Osteocyte (in vitro differentiated cells): ENCODE results near the gene NKAIN2. TPM values are rescaled to one million over a fixed set of nuclear protein-coding genes. Genes with fewer than 3 reads are reported as not detected.

Experiments
- DNase-seq: peaks from one replicate; pipeline ENCODE4 v3.0.0; 2021; ENCODE audit warnings: mixed read lengths; ENCODE audit not compliant: unreplicated experiment; ENCODE audit errors: extremely low spot score
- H3K27ac Mint-ChIP-seq: one replicate; pipeline ENCODE4 v1.8.0; 2021; ENCODE audit warnings: mild to moderate bottlenecking, mixed read lengths; ENCODE audit not compliant: unreplicated experiment
- H3K27me3 Mint-ChIP-seq: one replicate; pipeline ENCODE4 v1.8.0; 2021; ENCODE audit warnings: mixed read lengths; ENCODE audit not compliant: unreplicated experiment
- H3K36me3 Mint-ChIP-seq: one replicate; pipeline ENCODE4 v1.8.0; 2021; ENCODE audit warnings: mixed read lengths; ENCODE audit not compliant: unreplicated experiment
- H3K4me1 Mint-ChIP-seq: one replicate; pipeline ENCODE4 v1.8.0; 2021; ENCODE audit warnings: mixed read lengths; ENCODE audit not compliant: unreplicated experiment
- H3K4me3 Mint-ChIP-seq: one replicate; pipeline ENCODE4 v1.8.0; 2021; ENCODE audit warnings: mild to moderate bottlenecking, moderate library complexity, mixed read lengths; ENCODE audit not compliant: unreplicated experiment
- H3K9me3 Mint-ChIP-seq: one replicate; pipeline ENCODE4 v1.8.0; 2021; ENCODE audit warnings: mixed read lengths; ENCODE audit not compliant: unreplicated experiment
- CTCF ChIP-seq: fragments of 200-600 bp; sonication (generic); IDR thresholded peaks from 2 replicates; pipeline ENCODE4 v1.5.0; 2021; ENCODE audit warnings: antibody characterized with exemption, mild to moderate bottlenecking, moderate library complexity
- total RNA-seq: library from RNA; stranded (reverse); gene quantifications from 2 replicates; pipeline ENCODE4 v1.2.1, GENCODE V29; 2021

Gene NKAIN2
- total RNA-seq, 1 donor from 2014 or later: 17.8 TPM

- H3K27me3 Mint-ChIP-seq: no peaks in the 10 kb centered on the region
Observed at GRCh38 chr6:124674042-124674441, 870.4 kb downstream of the NKAIN2 start.

GRCh38 chr6:124676033-124676432, 872.4 kb downstream of the NKAIN2 start:
- H3K4me3 Mint-ChIP-seq: peak overlapping the region; percentile 2
- no peak for DNase-seq
- H3K27me3 Mint-ChIP-seq: no peaks in the 10 kb centered on the region
- no peak for TF ChIP-seq CTCF
- peaks cover 32% of the 10 kb centered on the region for H3K9me3 Mint-ChIP-seq
- H3K27ac Mint-ChIP-seq: peak overlapping the region; percentile 91
- H3K36me3 Mint-ChIP-seq: peaks cover 47% of the 10 kb centered on the region
- H3K4me1 Mint-ChIP-seq: peaks cover 33% of the 10 kb centered on the region

More at GRCh38 chr6:124674042-124674441, 870.4 kb downstream of the NKAIN2 start:
- Mint-ChIP-seq H3K36me3 (peaks cover 38% of the 10 kb centered on the region), H3K4me3 (no peak overlapping the region), H3K27ac (no peak overlapping the region), H3K4me1 (peaks cover 52% of the 10 kb centered on the region), H3K9me3 (peaks cover 23% of the 10 kb centered on the region)
- DNase-seq: no peak
- TF ChIP-seq CTCF: no peak

- DNase-seq: no peak
- no peak overlapping the region for H3K4me3 Mint-ChIP-seq
- H3K4me1 Mint-ChIP-seq: peaks cover 26% of the 10 kb centered on the region
- H3K27ac Mint-ChIP-seq: peak overlapping the region; percentile 36
- no peaks in the 10 kb centered on the region for H3K27me3 Mint-ChIP-seq
- no peak for TF ChIP-seq CTCF
- peaks cover 38% of the 10 kb centered on the region for H3K9me3 Mint-ChIP-seq
- H3K36me3 Mint-ChIP-seq: peaks cover 47% of the 10 kb centered on the region
Observed at GRCh38 chr6:124677874-124678273, 874.2 kb downstream of the NKAIN2 start.

- no peak for DNase-seq
- H3K9me3 Mint-ChIP-seq: peaks cover 38% of the 10 kb centered on the region
- no peak overlapping the region for H3K4me3 Mint-ChIP-seq
- no peaks in the 10 kb centered on the region for H3K27me3 Mint-ChIP-seq
- H3K36me3 Mint-ChIP-seq: peaks cover 40% of the 10 kb centered on the region
- peaks cover 29% of the 10 kb centered on the region for H3K4me1 Mint-ChIP-seq
- H3K27ac Mint-ChIP-seq: no peak overlapping the region
- TF ChIP-seq CTCF: no peak
Observed at GRCh38 chr6:124679387-124679786, 875.7 kb downstream of the NKAIN2 start.

GRCh38 chr6:124682751-124683150, 879.1 kb downstream of the NKAIN2 start:
- Mint-ChIP-seq H3K27ac (no peak overlapping the region), H3K9me3 (peaks cover 28% of the 10 kb centered on the region)
- no peak for DNase-seq

More at GRCh38 chr6:124682751-124683150, 879.1 kb downstream of the NKAIN2 start:
- no peaks in the 10 kb centered on the region for H3K27me3 Mint-ChIP-seq
- H3K4me3 Mint-ChIP-seq: no peak overlapping the region
- H3K4me1 Mint-ChIP-seq: peaks cover 19% of the 10 kb centered on the region
- H3K36me3 Mint-ChIP-seq: peaks cover 25% of the 10 kb centered on the region
- TF ChIP-seq CTCF: no peak
